Measurements from ENCODE around the gene PPP1R9B. TPM values are rescaled to one million over a fixed set of nuclear protein-coding genes. Genes with fewer than 3 reads are reported as not detected.

The PPP1R9B gene
- total RNA-seq, 1 donor from 2014 or later = 58.6 TPM

GRCh38 chr17:50191359-50192143 lies 41.1 kb upstream of the PPP1R9B start:
- DNase-seq (ENCODE audit: low spot score in 2 of 2, unreplicated experiment in 2 of 2) = no peak
- Mint-ChIP-seq H3K27ac (peak overlapping the region; percentile 84), H3K27me3 (ENCODE audit: low read depth) (no peaks in the 10 kb centered on the region)

DNA sequence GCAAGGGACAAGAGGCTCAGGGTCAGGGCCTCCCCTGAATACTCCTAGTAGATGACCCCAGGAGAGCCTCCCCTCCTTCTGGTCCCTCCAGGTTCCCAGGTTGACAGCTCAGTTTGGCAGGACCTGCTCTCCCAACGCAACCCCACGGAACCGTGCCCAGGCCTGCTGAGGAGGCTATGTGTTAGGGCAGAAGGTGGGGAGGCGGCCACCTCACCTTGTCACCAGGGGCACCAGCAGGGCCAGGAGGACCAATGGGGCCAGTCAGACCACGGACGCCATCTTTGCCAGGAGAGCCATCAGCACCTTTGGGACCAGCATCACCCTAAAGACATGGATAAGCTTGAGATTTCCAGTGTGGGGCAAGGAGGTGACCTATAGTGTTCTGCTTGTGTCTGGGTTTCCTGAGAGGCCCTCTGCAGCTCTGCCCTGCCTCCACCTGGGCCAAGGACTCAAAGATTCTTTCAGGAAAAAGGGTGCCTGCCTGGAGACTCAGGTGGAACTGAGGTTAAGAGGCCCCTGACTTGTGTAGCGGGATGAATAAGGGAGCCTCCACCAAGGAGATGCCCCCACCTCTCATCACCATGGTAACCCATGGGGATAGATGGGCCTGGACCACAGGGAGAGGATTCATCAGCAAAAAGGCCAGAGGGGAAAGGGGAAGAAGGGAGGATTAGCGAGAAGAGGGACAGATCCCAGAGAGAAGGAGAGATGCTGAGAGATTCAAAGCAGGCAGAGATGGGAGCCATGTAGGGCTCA lies 40.3 kb upstream of the PPP1R9B start:
- no peak overlapping the region for H3K4me3 Mint-ChIP-seq
- peak overlapping the region; percentile 84 for H3K27ac Mint-ChIP-seq
- no peak for DNase-seq (ENCODE audit: low spot score in 2 of 2, unreplicated experiment in 2 of 2)
- H3K27me3 Mint-ChIP-seq (ENCODE audit: low read depth) = no peaks in the 10 kb centered on the region
- peaks cover 26% of the 10 kb centered on the region for H3K4me1 Mint-ChIP-seq
- H3K9me3 Mint-ChIP-seq = no peaks in the 10 kb centered on the region
- peaks cover 26% of the 10 kb centered on the region for H3K36me3 Mint-ChIP-seq
- TF ChIP-seq, protein P1, sequence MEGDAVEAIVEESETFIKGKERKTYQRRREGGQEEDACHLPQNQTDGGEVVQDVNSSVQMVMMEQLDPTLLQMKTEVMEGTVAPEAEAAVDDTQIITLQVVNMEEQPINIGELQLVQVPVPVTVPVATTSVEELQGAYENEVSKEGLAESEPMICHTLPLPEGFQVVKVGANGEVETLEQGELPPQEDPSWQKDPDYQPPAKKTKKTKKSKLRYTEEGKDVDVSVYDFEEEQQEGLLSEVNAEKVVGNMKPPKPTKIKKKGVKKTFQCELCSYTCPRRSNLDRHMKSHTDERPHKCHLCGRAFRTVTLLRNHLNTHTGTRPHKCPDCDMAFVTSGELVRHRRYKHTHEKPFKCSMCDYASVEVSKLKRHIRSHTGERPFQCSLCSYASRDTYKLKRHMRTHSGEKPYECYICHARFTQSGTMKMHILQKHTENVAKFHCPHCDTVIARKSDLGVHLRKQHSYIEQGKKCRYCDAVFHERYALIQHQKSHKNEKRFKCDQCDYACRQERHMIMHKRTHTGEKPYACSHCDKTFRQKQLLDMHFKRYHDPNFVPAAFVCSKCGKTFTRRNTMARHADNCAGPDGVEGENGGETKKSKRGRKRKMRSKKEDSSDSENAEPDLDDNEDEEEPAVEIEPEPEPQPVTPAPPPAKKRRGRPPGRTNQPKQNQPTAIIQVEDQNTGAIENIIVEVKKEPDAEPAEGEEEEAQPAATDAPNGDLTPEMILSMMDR (IDR thresholded peaks at IDR 0.05; ENCODE audit: unreplicated experiment) = no peak

More at GRCh38 chr17:50191359-50192143, 41.1 kb upstream of the PPP1R9B start:
- Mint-ChIP-seq H3K4me1 (peaks cover 29% of the 10 kb centered on the region), H3K9me3 (no peaks in the 10 kb centered on the region), H3K4me3 (no peak overlapping the region), H3K36me3 (peaks cover 24% of the 10 kb centered on the region)
- TF ChIP-seq, protein P1 (IDR thresholded peaks at IDR 0.05; ENCODE audit: unreplicated experiment) = no peak

- TF ChIP-seq, protein P1 (IDR thresholded peaks at IDR 0.05; ENCODE audit: unreplicated experiment) = no peak
- H3K9me3 Mint-ChIP-seq = no peaks in the 10 kb centered on the region
- peaks cover 28% of the 10 kb centered on the region for H3K36me3 Mint-ChIP-seq
- peaks cover 25% of the 10 kb centered on the region for H3K4me1 Mint-ChIP-seq
- no peak overlapping the region for H3K4me3 Mint-ChIP-seq
- no peak for DNase-seq (ENCODE audit: low spot score in 2 of 2, unreplicated experiment in 2 of 2)
- H3K27me3 Mint-ChIP-seq (ENCODE audit: low read depth) = no peaks in the 10 kb centered on the region
- H3K27ac Mint-ChIP-seq = peak overlapping the region; percentile 84
Observed at GRCh38 chr17:50190293-50190602, 39.8 kb upstream of the PPP1R9B start.

DNA sequence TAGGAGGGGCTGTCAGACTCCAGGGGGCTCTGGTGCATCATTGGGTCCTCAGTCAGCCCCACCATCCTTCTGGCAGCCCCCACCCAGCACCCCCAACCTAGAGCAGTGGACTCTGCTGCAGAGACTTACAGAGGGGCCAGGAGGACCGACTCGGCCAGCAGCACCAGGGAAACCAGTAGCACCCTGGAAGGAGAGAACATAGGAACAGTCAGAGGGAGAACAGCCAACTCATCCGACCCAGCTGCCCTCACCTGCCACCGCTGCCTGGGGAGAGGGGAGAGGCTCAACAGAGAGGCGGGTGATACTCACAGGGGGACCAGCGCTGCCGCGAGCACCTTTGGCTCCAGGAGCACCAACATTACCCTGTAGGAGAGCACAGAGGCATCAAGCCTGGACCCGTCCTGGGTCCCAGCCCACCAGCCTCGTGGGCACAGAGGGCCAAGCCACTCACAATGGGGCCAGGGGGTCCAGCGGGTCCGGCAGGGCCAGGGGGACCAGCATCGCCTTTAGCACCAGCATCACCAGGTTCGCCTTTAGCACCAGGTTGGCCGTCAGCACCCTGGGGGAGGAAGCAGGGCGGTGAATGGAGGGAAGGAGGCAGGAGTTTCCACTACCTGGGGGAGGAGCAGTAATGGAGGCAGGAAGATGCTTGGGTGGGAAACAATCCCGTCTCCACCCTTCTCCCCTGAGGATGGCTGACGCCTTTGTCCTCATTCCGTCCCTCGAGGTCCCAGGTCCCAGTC lies 39.2 kb upstream of the PPP1R9B start:
- peaks cover 29% of the 10 kb centered on the region for H3K36me3 Mint-ChIP-seq

GRCh38 chr17:50188921-50189549 lies 38.6 kb upstream of the PPP1R9B start:
- DNase-seq (ENCODE audit: low spot score in 2 of 2, unreplicated experiment in 2 of 2) = no peak
- no peak overlapping the region for H3K4me3 Mint-ChIP-seq
- TF ChIP-seq, protein P1 (IDR thresholded peaks at IDR 0.05; ENCODE audit: unreplicated experiment) = no peak
- H3K27me3 Mint-ChIP-seq (ENCODE audit: low read depth) = no peaks in the 10 kb centered on the region
- H3K4me1 Mint-ChIP-seq = peaks cover 34% of the 10 kb centered on the region
- peak overlapping the region; percentile 93 for H3K27ac Mint-ChIP-seq
- H3K9me3 Mint-ChIP-seq = no peaks in the 10 kb centered on the region
- peaks cover 28% of the 10 kb centered on the region for H3K36me3 Mint-ChIP-seq

More for the DNA sequence above, 39.2 kb upstream of the PPP1R9B start:
- Mint-ChIP-seq H3K27ac (peak overlapping the region; percentile 93), H3K4me3 (no peak overlapping the region), H3K27me3 (ENCODE audit: low read depth) (no peaks in the 10 kb centered on the region), H3K4me1 (peaks cover 28% of the 10 kb centered on the region), H3K9me3 (no peaks in the 10 kb centered on the region)
- DNase-seq (ENCODE audit: low spot score in 2 of 2, unreplicated experiment in 2 of 2) = no peak
- TF ChIP-seq, protein P1 (IDR thresholded peaks at IDR 0.05; ENCODE audit: unreplicated experiment) = no peak
